Natural killer cell (primary cell): ENCODE data around the gene PPP2CA. TPM values are rescaled to one million over a fixed set of nuclear protein-coding genes. Genes with fewer than 3 reads are reported as not detected.

Experiments used
- ATAC-seq, 3 donors: fragments of 150-1000 bp in 2 of 3; fragments of 200-7000 bp in 1 of 3; cut with Tn5 transposase; 1 replicate in 1 of 3; 2 replicates in 2 of 3; pipeline ENCODE4 v1.10.0; 2021; ENCODE audit warnings: mild to moderate bottlenecking in 2 of 3, moderate library complexity in 2 of 3
- DNase-seq, 2 donors: peaks; one replicate each; pipeline versions ENCODE4 v3.0.0 to v3.0.0-alpha.2; 2013 to 2021; ENCODE audit warnings: mixed read lengths in 1 of 2
- H3K27ac ChIP-seq: one replicate; pipeline ENCODE4 v1.5.1; 2013; ENCODE audit warnings: mild to moderate bottlenecking, low read length
- H3K27me3 ChIP-seq: one replicate; pipeline ENCODE4 v1.6.1; 2013; ENCODE audit warnings: low read length; ENCODE audit not compliant: control insufficient read depth, insufficient read depth
- H3K36me3 ChIP-seq: one replicate; pipeline ENCODE4 v1.6.1; 2013; ENCODE audit warnings: low read length; ENCODE audit not compliant: control insufficient read depth, insufficient read depth
- H3K4me1 ChIP-seq: one replicate; pipeline ENCODE4 v1.6.1; 2013; ENCODE audit warnings: low read length; ENCODE audit not compliant: control insufficient read depth, insufficient read depth
- H3K4me3 ChIP-seq: one replicate; pipeline ENCODE4 v1.5.1; 2013; ENCODE audit warnings: low read length
- H3K9me3 ChIP-seq: one replicate; pipeline ENCODE4 v1.6.1; 2013; ENCODE audit warnings: low read length; ENCODE audit not compliant: control insufficient read depth, insufficient read depth
- H3K27ac Mint-ChIP-seq, 2 donors: one replicate each; pipeline ENCODE4 v1.8.0; 2022; ENCODE audit warnings: mild to moderate bottlenecking in 2 of 2, mixed read lengths in 2 of 2, moderate library complexity in 1 of 2
- H3K27me3 Mint-ChIP-seq, 2 donors: one replicate each; pipeline ENCODE4 v1.8.0; 2022; ENCODE audit warnings: low read depth in 2 of 2, mixed read lengths in 2 of 2
- H3K36me3 Mint-ChIP-seq: one replicate; pipeline ENCODE4 v1.8.0; 2022; ENCODE audit warnings: mixed read lengths
- H3K4me1 Mint-ChIP-seq, 2 donors: one replicate each; pipeline ENCODE4 v1.8.0; 2022; ENCODE audit warnings: mixed read lengths in 2 of 2
- H3K4me3 Mint-ChIP-seq: one replicate; pipeline ENCODE4 v1.8.0; 2022; ENCODE audit warnings: mild to moderate bottlenecking, moderate library complexity, mixed read lengths
- H3K9me3 Mint-ChIP-seq, 2 donors: one replicate each; pipeline ENCODE4 v1.8.0; 2022; ENCODE audit warnings: mixed read lengths in 2 of 2
- CTCF ChIP-seq: fragments of 200-600 bp; IDR thresholded peaks from one replicate; pipeline ENCODE4 v1.8.0; 2022; ENCODE audit warnings: antibody characterized with exemption
- WGBS: methylation state at CpG from one replicate; pipeline ENCODE4 v1.1.7; 2013; ENCODE audit warnings: missing lambda C conversion rate; ENCODE audit not compliant: insufficient coverage; 5-methylcytosine and 5-hydroxymethylcytosine counted together
- intact Hi-C: fragments of 100-400 bp; cut with micrococcal nuclease; formaldehyde crosslinking; loops from one replicate; pipeline ENCODE4 v1.14.2; 2022
- total RNA-seq, 4 donors: library from RNA; stranded (reverse); fragments of 120-200 nt in 1 of 4; gene quantifications; one replicate each; pipeline versions ENCODE4 v1.2.3 to v1.2.4, GENCODE V29; 2013 to 2022

PPP2CA gene
- total RNA-seq, 3 donors from 2014 or later (not counting 1 experiment from before 2014, with no cell fraction given), result 188 to 205 (median 191) TPM

- ATAC-seq, result no peak
These were observed 43.0 kb upstream of the PPP2CA start for GRCh38 chr5:134268919-134269318.

GRCh38 chr5:134268019-134268601, 42.2 kb upstream of the PPP2CA start:
- TF ChIP-seq CTCF, result no peak
- Histone ChIP-seq H3K27me3 (peaks cover 2% of the 10 kb centered on the region), H3K4me3 (no peak overlapping the region), H3K27ac (no peak overlapping the region), H3K36me3 (no peaks in the 10 kb centered on the region), H3K9me3 (peaks cover 2% of the 10 kb centered on the region), H3K4me1 (no peaks in the 10 kb centered on the region)
- Mint-ChIP-seq H3K36me3 (peaks cover 13% of the 10 kb centered on the region), H3K4me3 (no peak overlapping the region), H3K9me3 (peaks cover 3 to 8% of the 10 kb centered on the region in 2 donors), H3K4me1 (no peaks in the 10 kb centered on the region), H3K27ac (no peak overlapping the region), H3K27me3 (peaks cover 12 to 31% of the 10 kb centered on the region in 2 donors)
- peak in 1 of 3 donors; percentile 47 for ATAC-seq
- no peak for DNase-seq
- 80% methylated on average over 3 of the region's 3 CpGs for WGBS
- intact Hi-C loops, result no loop called here

More at GRCh38 chr5:134268919-134269318, 43.0 kb upstream of the PPP2CA start:
- 99% methylated on average over 4 of the region's 4 CpGs for WGBS
- H3K36me3 Mint-ChIP-seq, result peaks cover 13% of the 10 kb centered on the region
- no peak for TF ChIP-seq CTCF
- H3K9me3 Mint-ChIP-seq, result peaks cover 3 to 8% of the 10 kb centered on the region in 2 donors
- no peaks in the 10 kb centered on the region for H3K4me1 ChIP-seq
- DNase-seq, result no peak
- H3K27ac Mint-ChIP-seq, result no peak overlapping the region
- no peaks in the 10 kb centered on the region for H3K9me3 ChIP-seq
- H3K4me1 Mint-ChIP-seq, result no peaks in the 10 kb centered on the region
- intact Hi-C loops, result no loop called here
- no peak overlapping the region for H3K4me3 ChIP-seq
- H3K36me3 ChIP-seq, result no peaks in the 10 kb centered on the region
- H3K27me3 ChIP-seq, result peaks cover 2% of the 10 kb centered on the region
- H3K27ac ChIP-seq, result no peak overlapping the region
- peaks cover 12 to 31% of the 10 kb centered on the region in 2 donors for H3K27me3 Mint-ChIP-seq
- H3K4me3 Mint-ChIP-seq, result no peak overlapping the region

- TF ChIP-seq CTCF, result no peak
- no peak overlapping the region for H3K4me3 ChIP-seq
- H3K4me1 ChIP-seq, result no peaks in the 10 kb centered on the region
- Mint-ChIP-seq H3K9me3 (peaks cover 3 to 8% of the 10 kb centered on the region in 2 donors), H3K27me3 (peaks cover 12 to 31% of the 10 kb centered on the region in 2 donors), H3K27ac (no peak overlapping the region), H3K4me1 (no peaks in the 10 kb centered on the region), H3K36me3 (peaks cover 13% of the 10 kb centered on the region), H3K4me3 (no peak overlapping the region)
- 91% methylated on average over 5 of the region's 7 CpGs for WGBS
- no peak overlapping the region for H3K27ac ChIP-seq
- ATAC-seq (no peak), DNase-seq (no peak)
- intact Hi-C loops, result no loop called here
- peaks cover 6% of the 10 kb centered on the region for H3K9me3 ChIP-seq
- H3K36me3 ChIP-seq, result no peaks in the 10 kb centered on the region
- H3K27me3 ChIP-seq, result peaks cover 2% of the 10 kb centered on the region
These were observed 41.6 kb upstream of the PPP2CA start for GRCh38 chr5:134267366-134268018.
